Natural killer cell treated with Interleukin-12 subunit alpha and Interleukin-12 subunit beta and Interleukin-15 and Interleukin-18, amount 100 ng/mL, for 72 hours (primary cell): Measurements from ENCODE around the gene XPO5. TPM values are rescaled to one million over a fixed set of nuclear protein-coding genes. Genes with fewer than 3 reads are reported as not detected.

ENCODE experiments used
- ATAC-seq, 2 donors: fragments of 150-1000 bp; cut with Tn5 transposase in 1 of 2; sonication (Bioruptor Pico), chemical (Tn5 transposase) in 1 of 2; 2 replicates each; pipeline ENCODE4 v1.10.0; 2021
- DNase-seq: peaks from one replicate; pipeline ENCODE4 v3.0.0; 2022; ENCODE audit warnings: low spot score
- H3K27ac Mint-ChIP-seq, 2 donors: 1 replicate in 1 of 2; 2 replicates in 1 of 2; pipeline ENCODE4 v1.8.0; 2022; ENCODE audit warnings: mixed read lengths in 2 of 2, mild to moderate bottlenecking in 1 of 2, moderate library complexity in 1 of 2
- H3K27me3 Mint-ChIP-seq, 2 donors: 1 replicate in 1 of 2; 2 replicates in 1 of 2; pipeline ENCODE4 v1.8.0; 2022; ENCODE audit warnings: mixed read lengths in 2 of 2
- H3K36me3 Mint-ChIP-seq: one replicate; pipeline ENCODE4 v1.8.0; 2022; ENCODE audit warnings: mixed read lengths
- H3K4me1 Mint-ChIP-seq, 2 donors: 1 replicate in 1 of 2; 2 replicates in 1 of 2; pipeline ENCODE4 v1.8.0; 2022; ENCODE audit warnings: low read depth in 2 of 2, mixed read lengths in 2 of 2, mild to moderate bottlenecking in 1 of 2
- H3K4me3 Mint-ChIP-seq: one replicate; pipeline ENCODE4 v1.8.0; 2022; ENCODE audit warnings: mixed read lengths
- H3K9me3 Mint-ChIP-seq: 2 replicates; pipeline ENCODE4 v1.8.0; 2022; ENCODE audit warnings: mixed read lengths
- total RNA-seq, 2 donors: library from RNA; stranded (reverse); gene quantifications; one replicate each; pipeline ENCODE4 v1.2.3, GENCODE V29; 2022

Gene XPO5
- total RNA-seq: 100 to 1,000 TPM in 1 of 2 donors, 10 to 100 TPM in 1; 80.0 to 178 TPM

DNA sequence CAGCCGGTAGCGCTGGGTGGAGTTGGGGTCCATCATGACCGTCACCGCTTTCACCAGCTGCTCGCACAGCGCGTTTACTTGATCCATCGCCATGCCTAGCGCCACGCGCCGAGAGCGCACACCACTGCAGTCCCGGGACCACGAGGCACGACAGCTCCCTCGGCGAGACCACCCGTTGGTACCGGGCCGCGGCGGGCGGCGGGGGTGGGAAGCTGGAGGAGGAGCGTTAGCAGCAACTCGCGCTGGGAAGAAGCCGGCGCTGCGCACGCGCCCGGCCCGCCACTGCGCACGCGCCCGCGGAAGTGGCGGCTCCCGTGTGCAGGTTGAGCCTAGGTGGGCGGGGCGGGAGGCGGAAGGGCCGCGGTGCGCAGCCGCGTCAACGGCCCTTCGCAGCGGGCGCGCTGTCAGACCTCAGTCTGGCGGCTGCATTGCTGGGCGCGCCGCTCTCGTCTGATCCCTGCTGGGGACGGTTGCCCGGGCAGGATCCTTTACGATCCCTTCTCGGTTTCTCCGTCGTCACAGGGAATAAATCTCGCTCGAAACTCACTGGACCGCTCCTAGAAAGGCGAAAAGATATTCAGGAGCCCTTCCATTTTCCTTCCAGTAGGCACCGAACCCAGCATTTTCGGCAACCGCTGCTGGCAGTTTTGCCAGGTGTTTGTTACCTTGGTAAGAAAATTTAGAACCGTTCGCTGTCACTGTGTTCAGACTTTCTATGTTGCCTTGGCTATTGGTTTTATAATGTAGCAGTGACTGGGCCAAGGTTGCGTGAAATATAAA is at the start of gene XPO5, which contains the start of gene POLH:
Gene XPO5 (minus strand): TSS at position 267 of the 780 bp plus-strand sequence. CDS start 174 bp downstream, at position 93.
Gene POLH (plus strand): TSS at position 414 of the 780 bp plus-strand sequence. CDS start 6,135 bp downstream, outside the sequence.
- H3K9me3 Mint-ChIP-seq: no peaks in the 10 kb centered on the region
- peaks cover 25% of the 10 kb centered on the region for H3K36me3 Mint-ChIP-seq
- H3K4me1 Mint-ChIP-seq: peaks cover 31 to 40% of the 10 kb centered on the region in 2 donors
- peak within 1 kb of the TSS; percentile 84 to 86 for H3K27ac Mint-ChIP-seq
- H3K4me3 Mint-ChIP-seq: peak within 1 kb of the TSS; percentile 96
- H3K27me3 Mint-ChIP-seq: no peaks in the 10 kb centered on the region
- peak; percentile 97 to 98 for ATAC-seq
- peak; percentile 93 for DNase-seq

DNA sequence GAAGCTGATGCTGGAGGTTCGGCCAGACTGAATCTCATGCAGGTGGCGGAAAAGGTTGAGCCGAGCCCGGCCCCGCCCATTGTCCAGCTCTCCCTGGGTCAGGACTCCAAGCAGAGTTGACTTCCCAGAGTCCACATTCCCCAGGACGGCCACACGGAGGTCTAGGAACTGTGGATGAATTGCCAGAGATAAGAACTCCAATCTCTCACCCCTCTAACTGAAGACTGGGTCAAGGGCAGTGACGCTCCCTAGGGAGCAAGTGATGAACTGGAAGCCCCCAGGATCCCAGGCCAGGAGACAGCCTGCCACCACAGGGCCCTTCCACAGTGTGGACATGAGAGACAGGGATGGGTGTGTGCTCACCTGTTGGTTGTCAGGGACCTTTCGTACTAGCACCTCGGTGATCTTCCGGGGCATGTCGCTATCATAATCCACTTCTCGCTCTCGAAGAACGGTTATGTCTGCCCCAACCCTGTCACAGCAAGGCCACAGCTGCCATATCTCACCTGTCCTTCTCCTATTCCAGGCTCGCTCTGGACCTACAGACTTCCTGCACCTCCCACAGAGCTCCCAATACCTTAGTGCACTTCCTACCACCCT is 49.7 kb upstream of the XPO5 start:
- no peaks in the 10 kb centered on the region for H3K27me3 Mint-ChIP-seq
- H3K9me3 Mint-ChIP-seq: no peaks in the 10 kb centered on the region
- no peak for DNase-seq
- H3K4me3 Mint-ChIP-seq: no peak overlapping the region
- peaks cover 34 to 44% of the 10 kb centered on the region in 2 donors for H3K4me1 Mint-ChIP-seq
- peak overlapping the region in 1 of 2 donors; percentile 79 for H3K27ac Mint-ChIP-seq
- no peak for ATAC-seq
- H3K36me3 Mint-ChIP-seq: peaks cover 10% of the 10 kb centered on the region

DNA sequence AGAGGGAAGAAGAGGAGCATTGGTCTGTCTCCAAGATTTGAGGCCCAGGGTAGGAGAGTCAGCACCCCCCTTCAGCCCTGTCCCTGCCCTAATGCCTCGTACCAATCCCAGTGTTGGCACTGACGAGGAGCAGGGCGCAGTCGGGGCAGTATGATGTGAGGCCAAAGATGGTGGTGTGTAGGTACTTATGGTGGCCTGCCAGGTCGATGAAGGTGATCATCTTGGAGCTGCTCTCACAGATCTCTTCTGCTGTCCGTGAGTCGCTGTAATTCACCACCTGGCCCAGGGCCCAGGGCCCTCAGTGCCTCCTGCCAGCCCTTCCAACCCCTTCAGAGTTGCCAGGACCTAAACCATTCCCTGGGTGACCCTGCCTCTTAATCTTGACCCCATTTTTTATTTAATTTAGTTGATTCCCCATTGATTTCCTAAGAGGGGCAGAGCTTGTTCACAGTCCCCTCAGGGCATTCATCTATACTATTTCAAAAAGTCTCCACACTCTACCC is 49.0 kb upstream of the XPO5 start:
- Mint-ChIP-seq H3K27ac (peak overlapping the region in 1 of 2 donors; percentile 79), H3K36me3 (peaks cover 10% of the 10 kb centered on the region), H3K27me3 (no peaks in the 10 kb centered on the region), H3K4me3 (no peak overlapping the region), H3K9me3 (no peaks in the 10 kb centered on the region), H3K4me1 (peaks cover 29 to 39% of the 10 kb centered on the region in 2 donors)
- no peak for DNase-seq
- no peak for ATAC-seq

GRCh38 chr6:43623880-43624785 is 48.3 kb upstream of the XPO5 start:
- peak overlapping the region in 1 of 2 donors; percentile 79 for H3K27ac Mint-ChIP-seq
- no peak for ATAC-seq
- peaks cover 10% of the 10 kb centered on the region for H3K36me3 Mint-ChIP-seq
- peaks cover 28 to 36% of the 10 kb centered on the region in 2 donors for H3K4me1 Mint-ChIP-seq
- H3K4me3 Mint-ChIP-seq: no peak overlapping the region
- no peaks in the 10 kb centered on the region for H3K27me3 Mint-ChIP-seq
- no peaks in the 10 kb centered on the region for H3K9me3 Mint-ChIP-seq
- DNase-seq: no peak

DNA sequence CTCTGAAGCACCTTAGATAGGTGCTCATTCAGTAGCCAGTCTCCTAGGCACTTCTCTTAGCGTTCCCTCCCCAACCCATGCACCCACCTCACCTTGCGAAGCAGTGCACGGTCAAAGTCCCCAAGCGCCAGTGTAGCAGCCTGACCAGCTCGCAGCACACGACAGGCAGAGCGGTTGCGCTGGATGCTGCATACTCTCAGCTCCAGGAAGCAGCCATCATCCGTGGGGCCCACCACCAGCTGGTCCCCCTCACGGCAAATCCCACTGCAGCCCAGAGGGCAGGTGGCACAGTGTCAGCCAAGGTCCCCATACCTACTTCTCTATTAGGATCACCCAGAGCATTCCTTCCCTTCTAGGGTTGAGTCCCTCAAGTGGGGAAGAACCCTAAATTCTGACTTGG is 46.7 kb upstream of the XPO5 start:
- H3K4me1 Mint-ChIP-seq: peaks cover 20 to 26% of the 10 kb centered on the region in 2 donors
- no peak overlapping the region for H3K4me3 Mint-ChIP-seq
- peak overlapping the region in 1 of 2 donors; percentile 62 for H3K27ac Mint-ChIP-seq
- H3K36me3 Mint-ChIP-seq: peaks cover 10% of the 10 kb centered on the region
- no peak for DNase-seq
- no peaks in the 10 kb centered on the region for H3K9me3 Mint-ChIP-seq
- ATAC-seq: no peak
- no peaks in the 10 kb centered on the region for H3K27me3 Mint-ChIP-seq

GRCh38 chr6:43621836-43622180 is 46.0 kb upstream of the XPO5 start:
- Mint-ChIP-seq H3K27me3 (no peaks in the 10 kb centered on the region), H3K9me3 (no peaks in the 10 kb centered on the region), H3K4me3 (no peak overlapping the region), H3K4me1 (peaks cover 13 to 19% of the 10 kb centered on the region in 2 donors), H3K27ac (no peak overlapping the region), H3K36me3 (peaks cover 10% of the 10 kb centered on the region)
- DNase-seq (no peak), ATAC-seq (no peak)

- DNase-seq (no peak), ATAC-seq (no peak)
- Mint-ChIP-seq H3K27me3 (no peaks in the 10 kb centered on the region), H3K27ac (no peak overlapping the region), H3K9me3 (no peaks in the 10 kb centered on the region), H3K4me3 (no peak overlapping the region), H3K36me3 (peaks cover 6% of the 10 kb centered on the region), H3K4me1 (peaks cover 7 to 13% of the 10 kb centered on the region in 2 donors)
Measured at GRCh38 chr6:43621078-43621835, 45.4 kb upstream of the XPO5 start.

- no peak for ATAC-seq
- peaks cover 7% of the 10 kb centered on the region for H3K36me3 Mint-ChIP-seq
Measured at GRCh38 chr6:43616725-43617472, 41.1 kb upstream of the XPO5 start.

GRCh38 chr6:43614396-43614730 is 38.5 kb upstream of the XPO5 start:
- DNase-seq (no peak), ATAC-seq (no peak)
- H3K27me3 Mint-ChIP-seq: no peaks in the 10 kb centered on the region
- no peak overlapping the region for H3K4me3 Mint-ChIP-seq
- no peak overlapping the region for H3K27ac Mint-ChIP-seq
- peaks cover 0 to 4% of the 10 kb centered on the region in 2 donors for H3K4me1 Mint-ChIP-seq
- H3K9me3 Mint-ChIP-seq: no peaks in the 10 kb centered on the region
- H3K36me3 Mint-ChIP-seq: peaks cover 11% of the 10 kb centered on the region

More at GRCh38 chr6:43616725-43617472, 41.1 kb upstream of the XPO5 start:
- Mint-ChIP-seq H3K4me3 (no peak overlapping the region), H3K9me3 (no peaks in the 10 kb centered on the region), H3K27ac (no peak overlapping the region), H3K4me1 (no peaks in the 10 kb centered on the region), H3K27me3 (no peaks in the 10 kb centered on the region)
- no peak for DNase-seq

DNA sequence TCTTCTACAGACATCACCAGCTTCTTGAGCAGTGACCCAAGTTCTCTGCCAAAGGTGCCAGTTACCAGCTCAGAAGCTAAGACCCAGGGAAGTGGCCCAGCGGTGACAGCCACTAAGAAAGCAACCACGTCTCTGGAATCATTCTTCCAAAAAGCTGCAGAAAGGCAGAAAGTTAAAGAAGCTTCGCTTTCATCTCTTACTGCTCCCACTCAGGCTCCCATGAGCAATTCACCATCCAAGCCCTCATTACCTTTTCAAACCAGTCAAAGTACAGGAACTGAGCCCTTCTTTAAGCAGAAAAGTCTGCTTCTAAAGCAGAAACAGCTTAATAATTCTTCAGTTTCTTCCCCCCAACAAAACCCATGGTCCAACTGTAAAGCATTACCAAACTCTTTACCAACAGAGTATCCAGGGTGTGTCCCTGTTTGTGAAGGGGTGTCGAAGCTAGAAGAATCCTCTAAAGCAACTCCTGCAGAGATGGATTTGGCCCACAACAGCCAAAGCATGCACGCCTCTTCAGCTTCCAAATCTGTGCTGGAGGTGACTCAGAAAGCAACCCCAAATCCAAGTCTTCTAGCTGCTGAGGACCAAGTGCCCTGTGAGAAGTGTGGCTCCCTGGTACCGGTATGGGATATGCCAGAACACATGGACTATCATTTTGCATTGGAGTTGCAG is 38.0 kb upstream of the XPO5 start:
- ATAC-seq (no peak), DNase-seq (no peak)
- no peaks in the 10 kb centered on the region for H3K9me3 Mint-ChIP-seq
- H3K4me3 Mint-ChIP-seq: no peak overlapping the region
- no peaks in the 10 kb centered on the region for H3K27me3 Mint-ChIP-seq
- peak overlapping the region in 1 of 2 donors; percentile 1 for H3K27ac Mint-ChIP-seq
- H3K4me1 Mint-ChIP-seq: peaks cover 3 to 4% of the 10 kb centered on the region in 2 donors
- peaks cover 11% of the 10 kb centered on the region for H3K36me3 Mint-ChIP-seq

DNA sequence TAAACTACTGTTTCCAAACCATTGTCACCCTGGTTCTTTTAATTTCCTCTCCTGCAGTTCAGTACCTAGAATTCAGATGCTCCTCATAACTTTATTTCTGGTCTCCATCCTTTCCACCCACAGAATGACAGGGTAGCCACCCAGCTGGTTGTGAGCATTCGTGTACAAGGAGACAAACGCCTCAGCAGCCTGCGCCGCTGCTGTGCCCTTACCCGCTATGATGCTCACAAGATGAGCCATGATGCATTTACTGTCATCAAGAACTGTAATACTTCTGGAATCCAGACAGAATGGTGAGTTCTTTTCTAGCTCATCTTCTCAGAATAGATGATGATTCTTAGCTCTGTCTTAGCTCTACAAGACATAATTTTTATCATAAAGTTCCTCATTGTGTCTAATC is 34.6 kb upstream of the XPO5 start:
- Mint-ChIP-seq H3K4me3 (no peak overlapping the region), H3K36me3 (peaks cover 23% of the 10 kb centered on the region), H3K27ac (peak overlapping the region in 1 of 2 donors; percentile 16), H3K9me3 (no peaks in the 10 kb centered on the region), H3K4me1 (peaks cover 9% of the 10 kb centered on the region in 2 donors), H3K27me3 (no peaks in the 10 kb centered on the region)
- ATAC-seq: no peak
- no peak for DNase-seq

DNA sequence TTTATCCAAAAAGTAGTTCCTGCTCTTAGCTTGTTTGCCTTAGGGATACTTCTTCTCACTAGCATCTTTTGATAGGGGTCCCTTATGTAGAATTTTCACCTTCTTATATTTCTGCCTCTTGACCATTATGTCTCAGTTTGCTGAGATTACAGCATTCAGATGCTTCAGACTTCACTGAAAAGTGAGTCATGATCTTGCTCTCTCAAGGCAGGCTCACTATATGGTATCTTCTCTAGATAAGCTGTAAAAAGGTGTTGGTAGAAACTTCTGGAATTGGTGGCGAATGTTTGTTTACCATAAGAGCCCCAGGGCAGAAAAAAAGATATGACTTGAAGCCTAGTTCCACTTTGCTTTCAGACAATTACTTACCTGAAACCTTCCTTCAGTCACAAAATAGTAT is 33.6 kb upstream of the XPO5 start:
- no peak for DNase-seq
- no peaks in the 10 kb centered on the region for H3K27me3 Mint-ChIP-seq
- H3K9me3 Mint-ChIP-seq: no peaks in the 10 kb centered on the region
- no peak overlapping the region for H3K27ac Mint-ChIP-seq
- ATAC-seq: no peak
- peaks cover 9% of the 10 kb centered on the region in 2 donors for H3K4me1 Mint-ChIP-seq
- H3K36me3 Mint-ChIP-seq: peaks cover 23% of the 10 kb centered on the region
- H3K4me3 Mint-ChIP-seq: no peak overlapping the region
